OCI-LY3 (cell line): ENCODE data around the gene RNASE13.

Source experiments
- H2AFZ ChIP-seq: fragments of 200-600, 300-600 bp; shearing (Covaris generic); 2 replicates; pipeline ENCODE4 v1.6.0; 2014; ENCODE audit warnings: antibody characterized with exemption, low read depth, low read length
- H3K27ac ChIP-seq: fragments of 200-600, 300-600 bp; sonication (generic); 2 replicates; pipeline ENCODE4 v1.5.1; 2014; ENCODE audit warnings: mild to moderate bottlenecking, low read length, moderate library complexity, mixed read lengths
- H3K27me3 ChIP-seq: fragments of 200-600, 300-600 bp; sonication (generic); 2 replicates; pipeline ENCODE4 v1.6.1; 2014; ENCODE audit warnings: low read depth, low read length, mixed read lengths
- H3K36me3 ChIP-seq: fragments of 200-600, 300-600 bp; sonication (generic); replicated peaks from 2 replicates; pipeline ENCODE3; 2014; ENCODE audit warnings: low read depth, low read length, mixed read lengths
- H3K4me1 ChIP-seq: fragments of 300-600, 200-600 bp; sonication (generic); 2 replicates; pipeline ENCODE4 v1.6.1; 2014; ENCODE audit warnings: low read length, mixed read lengths
- H3K4me2 ChIP-seq: fragments of 200-600, 300-600 bp; sonication (generic); 2 replicates; pipeline ENCODE4 v1.6.1; 2014; ENCODE audit warnings: low read length, mixed read lengths
- H3K4me3 ChIP-seq: fragments of 300-600, 200-600 bp; sonication (generic); 2 replicates; pipeline ENCODE4 v1.5.1; 2014; ENCODE audit warnings: antibody characterized with exemption, mild to moderate bottlenecking, low read length, moderate library complexity
- H3K79me2 ChIP-seq: fragments of 300-600, 200-600 bp; shearing (Covaris generic); 2 replicates; pipeline ENCODE4 v1.6.1; 2014; ENCODE audit warnings: mild to moderate bottlenecking, low read length, mixed read lengths
- H3K9ac ChIP-seq: fragments of 300-600, 200-600 bp; shearing (Covaris generic); 2 replicates; pipeline ENCODE4 v1.6.0; 2014; ENCODE audit warnings: mild to moderate bottlenecking, low read length, moderate library complexity
- H3K9me3 ChIP-seq: fragments of 200-600, 300-600 bp; shearing (Covaris generic); 2 replicates; pipeline ENCODE4 v1.6.1; 2014; ENCODE audit warnings: low read length, mixed read lengths; ENCODE audit not compliant: insufficient read depth
- H4K20me1 ChIP-seq: fragments of 200-600, 300-600 bp; sonication (generic); 2 replicates; pipeline ENCODE4 v1.6.1; 2016; ENCODE audit warnings: low read length, mixed read lengths; ENCODE audit not compliant: insufficient read depth
- CTCF ChIP-seq: fragments of 200-600, 300-600 bp; sonication (generic); IDR thresholded peaks from 2 replicates; pipeline ENCODE4 v1.5.1; 2014; ENCODE audit warnings: antibody characterized with exemption, low read length, low read depth
- EZH2phosphoT487 ChIP-seq: fragments of 200-600 bp; shearing (Covaris generic); IDR thresholded peaks from 2 replicates; pipeline ENCODE4 v1.6.1; 2018; ENCODE audit warnings: antibody characterized with exemption, mixed run types, low read depth

The RNASE13 gene

GRCh38 chr14:21033133-21033698, 1.4 kb downstream of the RNASE13 start:
- H4K20me1 ChIP-seq: no peaks in the 10 kb centered on the region
- H3K36me3 ChIP-seq: no peaks in the 10 kb centered on the region
- no peaks in the 10 kb centered on the region for H3K9me3 ChIP-seq
- no peaks in the 10 kb centered on the region for H3K79me2 ChIP-seq
- peaks cover 7% of the 10 kb centered on the region for H3K27me3 ChIP-seq
- H3K4me1 ChIP-seq: no peaks in the 10 kb centered on the region
- no peak overlapping the region for H3K27ac ChIP-seq
- H2AFZ ChIP-seq: no peak overlapping the region
- no peak overlapping the region for H3K9ac ChIP-seq
- no peak overlapping the region for H3K4me2 ChIP-seq
- H3K4me3 ChIP-seq: no peak overlapping the region
- TF ChIP-seq EZH2phosphoT487 (no peak), CTCF (no peak)

- H3K4me2 ChIP-seq: no peak overlapping the region
- H3K36me3 ChIP-seq: no peaks in the 10 kb centered on the region
- H3K27me3 ChIP-seq: no peaks in the 10 kb centered on the region; the same call in 1 of the 2 replicates
- no peak overlapping the region for H3K4me3 ChIP-seq
- no peaks in the 10 kb centered on the region for H3K79me2 ChIP-seq
- H2AFZ ChIP-seq: no peak overlapping the region
- no peak overlapping the region for H3K9ac ChIP-seq
- no peaks in the 10 kb centered on the region for H3K4me1 ChIP-seq
- no peaks in the 10 kb centered on the region for H4K20me1 ChIP-seq
- no peak overlapping the region for H3K27ac ChIP-seq
- TF ChIP-seq EZH2phosphoT487: no peak
- TF ChIP-seq CTCF: no peak
- H3K9me3 ChIP-seq: no peaks in the 10 kb centered on the region
Observed at GRCh38 chr14:21032326-21033132, 2.1 kb downstream of the RNASE13 start.

- no peak overlapping the region for H2AFZ ChIP-seq
- H3K36me3 ChIP-seq: no peaks in the 10 kb centered on the region
- H3K79me2 ChIP-seq: no peaks in the 10 kb centered on the region
- H3K4me1 ChIP-seq: no peaks in the 10 kb centered on the region
- no peak overlapping the region for H3K9ac ChIP-seq
- H3K27ac ChIP-seq: no peak overlapping the region
- H3K27me3 ChIP-seq: no peaks in the 10 kb centered on the region
- TF ChIP-seq EZH2phosphoT487: no peak
- no peak for TF ChIP-seq CTCF
- H3K9me3 ChIP-seq: no peaks in the 10 kb centered on the region
- no peaks in the 10 kb centered on the region for H4K20me1 ChIP-seq
- H3K4me3 ChIP-seq: no peak overlapping the region
- H3K4me2 ChIP-seq: no peak overlapping the region
Observed at GRCh38 chr14:21030531-21030930, 4.1 kb downstream of the RNASE13 start.

GRCh38 chr14:21029917-21030316, 4.7 kb downstream of the RNASE13 start, which contains the start of gene TPPP2:
TSS of gene TPPP2 (plus strand) at chr14:21030217. CDS start at chr14:21030582, 365 bp downstream.
- Histone ChIP-seq H3K4me3 (no peak within 1 kb of the TSS), H3K9me3 (no peaks in the 10 kb centered on the region), H3K27me3 (no peaks in the 10 kb centered on the region), H3K36me3 (no peaks in the 10 kb centered on the region), H3K9ac (no peak within 1 kb of the TSS), H3K27ac (no peak within 1 kb of the TSS), H3K79me2 (no peaks in the 10 kb centered on the region), H4K20me1 (no peaks in the 10 kb centered on the region), H3K4me1 (no peaks in the 10 kb centered on the region), H2AFZ (no peak within 1 kb of the TSS), H3K4me2 (no peak within 1 kb of the TSS)
- no peak for TF ChIP-seq CTCF
- no peak for TF ChIP-seq EZH2phosphoT487
